GM18502 (cell line): ENCODE results near the gene GABRA5.
"Not testable (repeated sequence)": the region's sequence is repeated elsewhere in the genome, so short reads cannot be mapped to it uniquely, and the experiment has no call there.

Experiments
- ATAC-seq: cut with Tn5 transposase; IDR thresholded peaks from one replicate; pipeline ENCODE4 v1.9.1; 2021; ENCODE audit warnings: mild to moderate bottlenecking; ENCODE audit not compliant: unreplicated experiment, poor library complexity

Gene GABRA5

GRCh38 chr15:26866298-26867199 is at the start of gene GABRA5:
GABRA5 (plus strand) TSS chr15:26867062; CDS start chr15:26869249, 2,187 bp downstream.
- no peak for ATAC-seq

- not testable (repeated sequence) for ATAC-seq
Observed at GRCh38 chr15:26831191-26831590, 35.7 kb upstream of the GABRA5 start.

- no peak for ATAC-seq
Observed at GRCh38 chr15:26831951-26832350, 34.9 kb upstream of the GABRA5 start.

- ATAC-seq = no peak
Observed at GRCh38 chr15:26838742-26839460, 28.0 kb upstream of the GABRA5 start.

GRCh38 chr15:26841514-26841913 is 25.3 kb upstream of the GABRA5 start:
- ATAC-seq = no peak

GRCh38 chr15:26841941-26842340 is 24.9 kb upstream of the GABRA5 start:
- no peak for ATAC-seq

- ATAC-seq = no peak
Observed at GRCh38 chr15:26842391-26842790, 24.5 kb upstream of the GABRA5 start.

- ATAC-seq = no peak
Observed at GRCh38 chr15:26844901-26845300, 22.0 kb upstream of the GABRA5 start.

- ATAC-seq = no peak
Observed at GRCh38 chr15:26848498-26848897, 18.4 kb upstream of the GABRA5 start.

- no peak for ATAC-seq
Observed at GRCh38 chr15:26850161-26850560, 16.7 kb upstream of the GABRA5 start.

- ATAC-seq = no peak
Observed at GRCh38 chr15:26852980-26853379, 13.9 kb upstream of the GABRA5 start.

GRCh38 chr15:26854435-26854834 is 12.4 kb upstream of the GABRA5 start:
- no peak for ATAC-seq

GRCh38 chr15:26864664-26865191 is 2.1 kb upstream of the GABRA5 start:
- ATAC-seq = no peak

- ATAC-seq = no peak
Observed at GRCh38 chr15:26867200-26868007, 542 bp downstream of the GABRA5 start.

GRCh38 chr15:26868029-26868685 is 1.3 kb downstream of the GABRA5 start:
- ATAC-seq = no peak

GRCh38 chr15:26869628-26870027 is 2.8 kb downstream of the GABRA5 start:
- no peak for ATAC-seq

- ATAC-seq = no peak
Observed at GRCh38 chr15:26870346-26870745, 3.5 kb downstream of the GABRA5 start.

- ATAC-seq = no peak
Observed at GRCh38 chr15:26872206-26872605, 5.3 kb downstream of the GABRA5 start.

GRCh38 chr15:26873846-26874245 is 7.0 kb downstream of the GABRA5 start:
- no peak for ATAC-seq
